ENCODE results near the gene TENM4.

The TENM4 gene

GRCh38 chr11:79055856-79056631 is 384.8 kb downstream of the TENM4 start:
- peaks cover 17% of the 10 kb centered on the region for H3K27me3 ChIP-seq (ENCODE audit: insufficient read depth, low read length, poor library complexity)
- H3K79me2 ChIP-seq (ENCODE audit: insufficient read depth, low read length), result no peaks in the 10 kb centered on the region
- H3K36me3 ChIP-seq (ENCODE audit: insufficient read depth, low read length), result no peaks in the 10 kb centered on the region
- H3K4me2 ChIP-seq (ENCODE audit: insufficient read depth, low read length), result no peak overlapping the region
- TF ChIP-seq EZH2 (IDR thresholded peaks at IDR 0.05; ENCODE audit: borderline replicate concordance, low read depth, low read length, severe bottlenecking), result no peak
- TF ChIP-seq, protein P1, sequence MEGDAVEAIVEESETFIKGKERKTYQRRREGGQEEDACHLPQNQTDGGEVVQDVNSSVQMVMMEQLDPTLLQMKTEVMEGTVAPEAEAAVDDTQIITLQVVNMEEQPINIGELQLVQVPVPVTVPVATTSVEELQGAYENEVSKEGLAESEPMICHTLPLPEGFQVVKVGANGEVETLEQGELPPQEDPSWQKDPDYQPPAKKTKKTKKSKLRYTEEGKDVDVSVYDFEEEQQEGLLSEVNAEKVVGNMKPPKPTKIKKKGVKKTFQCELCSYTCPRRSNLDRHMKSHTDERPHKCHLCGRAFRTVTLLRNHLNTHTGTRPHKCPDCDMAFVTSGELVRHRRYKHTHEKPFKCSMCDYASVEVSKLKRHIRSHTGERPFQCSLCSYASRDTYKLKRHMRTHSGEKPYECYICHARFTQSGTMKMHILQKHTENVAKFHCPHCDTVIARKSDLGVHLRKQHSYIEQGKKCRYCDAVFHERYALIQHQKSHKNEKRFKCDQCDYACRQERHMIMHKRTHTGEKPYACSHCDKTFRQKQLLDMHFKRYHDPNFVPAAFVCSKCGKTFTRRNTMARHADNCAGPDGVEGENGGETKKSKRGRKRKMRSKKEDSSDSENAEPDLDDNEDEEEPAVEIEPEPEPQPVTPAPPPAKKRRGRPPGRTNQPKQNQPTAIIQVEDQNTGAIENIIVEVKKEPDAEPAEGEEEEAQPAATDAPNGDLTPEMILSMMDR (IDR thresholded peaks at IDR 0.05; ENCODE audit: borderline replicate concordance, extremely low read depth, low read length, poor library complexity, severe bottlenecking), result no peak
- DNase-seq (no peak), ATAC-seq (ENCODE audit: insufficient read depth, low read depth) (no peak)
- no peak overlapping the region for H3K4me3 ChIP-seq (ENCODE audit: low read depth in 1 of 2, low read length in 2 of 2)
- no peak overlapping the region for H2AFZ ChIP-seq (ENCODE audit: low read depth, low read length)
- H4K20me1 ChIP-seq (ENCODE audit: insufficient read depth, low read length), result no peaks in the 10 kb centered on the region; the same call in 1 of the 2 replicates
- no peak overlapping the region for H3K9ac ChIP-seq (ENCODE audit: low read depth, low read length)
- H3K4me1 ChIP-seq (ENCODE audit: insufficient read depth, low read length), result no peaks in the 10 kb centered on the region
- H3K27ac ChIP-seq (ENCODE audit: low read length), result no peak overlapping the region
- no peaks in the 10 kb centered on the region for H3K9me3 ChIP-seq (ENCODE audit: insufficient read depth, low read length, severe bottlenecking)

GRCh38 chr11:79054636-79055035 is 386.2 kb downstream of the TENM4 start:
- Histone ChIP-seq H3K4me3 (ENCODE audit: low read depth in 1 of 2, low read length in 2 of 2) (no peak overlapping the region), H3K4me2 (ENCODE audit: insufficient read depth, low read length) (no peak overlapping the region), H2AFZ (ENCODE audit: low read depth, low read length) (no peak overlapping the region), H3K4me1 (ENCODE audit: insufficient read depth, low read length) (no peaks in the 10 kb centered on the region), H3K27ac (ENCODE audit: low read length) (no peak overlapping the region), H3K36me3 (ENCODE audit: insufficient read depth, low read length) (no peaks in the 10 kb centered on the region), H3K9me3 (ENCODE audit: insufficient read depth, low read length, severe bottlenecking) (no peaks in the 10 kb centered on the region), H3K9ac (ENCODE audit: low read depth, low read length) (no peak overlapping the region), H4K20me1 (ENCODE audit: insufficient read depth, low read length) (no peaks in the 10 kb centered on the region; the same call in 1 of the 2 replicates), H3K79me2 (ENCODE audit: insufficient read depth, low read length) (no peaks in the 10 kb centered on the region), H3K27me3 (ENCODE audit: insufficient read depth, low read length, poor library complexity) (peaks cover 19% of the 10 kb centered on the region)
- TF ChIP-seq, protein P1 (IDR thresholded peaks at IDR 0.05; ENCODE audit: borderline replicate concordance, extremely low read depth, low read length, poor library complexity, severe bottlenecking), result no peak
- no peak for TF ChIP-seq EZH2 (IDR thresholded peaks at IDR 0.05; ENCODE audit: borderline replicate concordance, low read depth, low read length, severe bottlenecking)
- DNase-seq (no peak), ATAC-seq (ENCODE audit: insufficient read depth, low read depth) (no peak)

DNA sequence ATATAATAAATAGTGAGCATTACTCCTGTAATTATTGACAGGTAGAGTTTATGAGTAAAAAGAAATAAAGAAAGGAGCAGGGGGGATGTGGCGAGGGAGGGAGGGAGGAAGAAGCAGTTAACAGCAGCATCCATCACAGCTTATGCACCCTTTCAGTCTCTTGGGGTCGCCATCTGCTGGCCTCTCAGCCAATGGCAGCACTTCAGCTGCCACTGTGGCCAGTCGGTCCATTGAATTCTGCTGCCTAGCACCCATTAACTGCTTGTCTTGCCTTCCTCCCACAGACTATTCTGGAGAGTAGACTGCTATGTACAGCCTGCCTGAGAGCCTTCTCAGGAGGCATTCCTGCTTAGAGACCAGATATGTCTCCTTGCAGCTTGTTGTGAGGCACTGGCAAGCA is 388.3 kb downstream of the TENM4 start:
- Histone ChIP-seq H3K4me2 (ENCODE audit: insufficient read depth, low read length) (no peak overlapping the region), H2AFZ (ENCODE audit: low read depth, low read length) (no peak overlapping the region), H3K4me3 (ENCODE audit: low read depth in 1 of 2, low read length in 2 of 2) (no peak overlapping the region), H4K20me1 (ENCODE audit: insufficient read depth, low read length) (no peaks in the 10 kb centered on the region; the same call in 1 of the 2 replicates), H3K36me3 (ENCODE audit: insufficient read depth, low read length) (no peaks in the 10 kb centered on the region), H3K9ac (ENCODE audit: low read depth, low read length) (no peak overlapping the region), H3K4me1 (ENCODE audit: insufficient read depth, low read length) (no peaks in the 10 kb centered on the region), H3K79me2 (ENCODE audit: insufficient read depth, low read length) (no peaks in the 10 kb centered on the region), H3K27me3 (ENCODE audit: insufficient read depth, low read length, poor library complexity) (peaks cover 14% of the 10 kb centered on the region), H3K9me3 (ENCODE audit: insufficient read depth, low read length, severe bottlenecking) (no peaks in the 10 kb centered on the region), H3K27ac (ENCODE audit: low read length) (no peak overlapping the region)
- DNase-seq (no peak), ATAC-seq (ENCODE audit: insufficient read depth, low read depth) (no peak)
- TF ChIP-seq, protein P1 (IDR thresholded peaks at IDR 0.05; ENCODE audit: borderline replicate concordance, extremely low read depth, low read length, poor library complexity, severe bottlenecking), result peak; percentile 22
- no peak for TF ChIP-seq EZH2 (IDR thresholded peaks at IDR 0.05; ENCODE audit: borderline replicate concordance, low read depth, low read length, severe bottlenecking)

All from DND-41 (cell line).